ENCODE results near the gene TMOD1.
A peak's percentile ranks its signal among the peaks of the same experiment; 100 is the strongest.

Gene TMOD1

GRCh38 chr9:97628668-97629067 is 127.2 kb downstream of the TMOD1 start:
- H3K27ac ChIP-seq (ENCODE audit: insufficient read depth in 1 of 2, low read depth in 1 of 2, low read length in 2 of 2, poor library complexity in 1 of 2, severe bottlenecking in 2 of 2) = no peak overlapping the region
- 100% methylated on average over 3 of the region's 3 CpGs for WGBS (ENCODE audit: insufficient coverage)
- peaks cover 8 to 15% (median 11%) of the 10 kb centered on the region in 4 experiments for H3K4me1 ChIP-seq (ENCODE audit: control extremely low read depth in 1 of 4, control insufficient read depth in 4 of 4, insufficient read depth in 4 of 4, low read length in 3 of 4)
- H3K9me3 ChIP-seq (ENCODE audit: control extremely low read depth in 1 of 5, control insufficient read depth in 4 of 5, insufficient read depth in 2 of 5, low read depth in 1 of 5, low read length in 4 of 5) = no peaks in the 10 kb centered on the region
- no peak overlapping the region for H3K4me3 ChIP-seq (ENCODE audit: control insufficient read depth in 1 of 7, extremely low read depth in 1 of 7, insufficient read depth in 4 of 7, low read depth in 2 of 7, low read length in 6 of 7)
- ChIA-PET POLR2A (interaction anchor here (0.6 kb wide), 1 partner anchor 167 kb away, joined by 3 read pairs; no protein-coding TSS in a partner anchor), CTCF (interaction anchor here (0.9 to 2.6 kb wide), 3 partner anchors 11 to 160 kb away, joined by 3 to 18 read pairs (median 7); no protein-coding TSS in a partner anchor)
- no peaks in the 10 kb centered on the region for H3K27me3 ChIP-seq (replicated peaks in 2 of 5; ENCODE audit: control insufficient read depth in 4 of 5, insufficient read depth in 5 of 5, low read length in 4 of 5)
- no peak for DNase-seq
- H3K36me3 ChIP-seq (ENCODE audit: control insufficient read depth in 4 of 4, insufficient read depth in 4 of 4, low read length in 3 of 4) = peaks cover 8 to 25% (median 14%) of the 10 kb centered on the region in 4 experiments

GRCh38 chr9:97629156-97629555 is 127.7 kb downstream of the TMOD1 start:
- peaks cover 9 to 17% (median 12%) of the 10 kb centered on the region in 4 experiments for H3K4me1 ChIP-seq (ENCODE audit: control extremely low read depth in 1 of 4, control insufficient read depth in 4 of 4, insufficient read depth in 4 of 4, low read length in 3 of 4)
- peaks cover 8 to 20% (median 11%) of the 10 kb centered on the region in 4 experiments for H3K36me3 ChIP-seq (ENCODE audit: control insufficient read depth in 4 of 4, insufficient read depth in 4 of 4, low read length in 3 of 4)
- POLR2A ChIA-PET = no interaction called here
- H3K27me3 ChIP-seq (replicated peaks in 2 of 5; ENCODE audit: control insufficient read depth in 4 of 5, insufficient read depth in 5 of 5, low read length in 4 of 5) = no peaks in the 10 kb centered on the region
- H3K27ac ChIP-seq (ENCODE audit: insufficient read depth in 1 of 2, low read depth in 1 of 2, low read length in 2 of 2, poor library complexity in 1 of 2, severe bottlenecking in 2 of 2) = no peak overlapping the region
- CTCF ChIA-PET = interaction anchor here (0.7 to 2.6 kb wide), 6 partner anchors 11 to 264 kb away, joined by 3 to 18 read pairs (median 5); no protein-coding TSS in a partner anchor
- no peaks in the 10 kb centered on the region for H3K9me3 ChIP-seq (ENCODE audit: control extremely low read depth in 1 of 5, control insufficient read depth in 4 of 5, insufficient read depth in 2 of 5, low read depth in 1 of 5, low read length in 4 of 5)
- H3K4me3 ChIP-seq (ENCODE audit: control insufficient read depth in 1 of 7, extremely low read depth in 1 of 7, insufficient read depth in 4 of 7, low read depth in 2 of 7, low read length in 6 of 7) = no peak overlapping the region
- DNase-seq = no peak

GRCh38 chr9:97630591-97630990 is 129.1 kb downstream of the TMOD1 start:
- POLR2A ChIA-PET = no interaction called here
- no peaks in the 10 kb centered on the region for H3K9me3 ChIP-seq (ENCODE audit: control extremely low read depth in 1 of 5, control insufficient read depth in 4 of 5, insufficient read depth in 2 of 5, low read depth in 1 of 5, low read length in 4 of 5)
- CTCF ChIA-PET = interaction anchor here (0.9 to 1.7 kb wide), 4 partner anchors 12 to 773 kb away, joined by 3 to 10 read pairs (median 3); no protein-coding TSS in a partner anchor
- H3K27ac ChIP-seq (ENCODE audit: insufficient read depth in 1 of 2, low read depth in 1 of 2, low read length in 2 of 2, poor library complexity in 1 of 2, severe bottlenecking in 2 of 2) = no peak overlapping the region
- peaks cover 19 to 30% (median 25%) of the 10 kb centered on the region in 4 experiments for H3K4me1 ChIP-seq (ENCODE audit: control extremely low read depth in 1 of 4, control insufficient read depth in 4 of 4, insufficient read depth in 4 of 4, low read length in 3 of 4)
- peaks cover 4 to 7% (median 5%) of the 10 kb centered on the region in 4 experiments for H3K36me3 ChIP-seq (ENCODE audit: control insufficient read depth in 4 of 4, insufficient read depth in 4 of 4, low read length in 3 of 4)
- no peak for DNase-seq
- H3K27me3 ChIP-seq (replicated peaks in 2 of 5; ENCODE audit: control insufficient read depth in 4 of 5, insufficient read depth in 5 of 5, low read length in 4 of 5) = no peaks in the 10 kb centered on the region
- no peak overlapping the region for H3K4me3 ChIP-seq (ENCODE audit: control insufficient read depth in 1 of 7, extremely low read depth in 1 of 7, insufficient read depth in 4 of 7, low read depth in 2 of 7, low read length in 6 of 7)

GRCh38 chr9:97632248-97632984 is 130.9 kb downstream of the TMOD1 start:
- peak in 1 of 3 donors; percentile 82 for DNase-seq
- CTCF ChIA-PET = interaction anchor here (0.7 to 1.6 kb wide), 7 partner anchors 11 to 188 kb away, joined by 3 to 6 read pairs (median 3); no protein-coding TSS in a partner anchor

GRCh38 chr9:97632985-97633858 is 131.8 kb downstream of the TMOD1 start, which contains the start of the genes NCBP1 and TSTD2:
Gene NCBP1 (plus strand): TSS chr9:97633821. CDS start chr9:97633882, 61 bp downstream.
Gene TSTD2 (minus strand): TSS chr9:97633368. CDS start chr9:97627562, 5,806 bp downstream.
- Histone ChIP-seq H3K9me3 (ENCODE audit: control extremely low read depth in 1 of 5, control insufficient read depth in 4 of 5, insufficient read depth in 2 of 5, low read depth in 1 of 5, low read length in 4 of 5) (no peaks in the 10 kb centered on the region), H3K4me3 (ENCODE audit: control insufficient read depth in 1 of 7, extremely low read depth in 1 of 7, insufficient read depth in 4 of 7, low read depth in 2 of 7, low read length in 6 of 7) (peak within 1 kb of the TSS; percentile 90 to 98 (median 95)), H3K4me1 (ENCODE audit: control extremely low read depth in 1 of 4, control insufficient read depth in 4 of 4, insufficient read depth in 4 of 4, low read length in 3 of 4) (peaks cover 19 to 44% (median 36%) of the 10 kb centered on the region in 4 experiments), H3K36me3 (ENCODE audit: control insufficient read depth in 4 of 4, insufficient read depth in 4 of 4, low read length in 3 of 4) (peaks cover 0 to 6% (median 1%) of the 10 kb centered on the region in 4 experiments), H3K27me3 (replicated peaks in 2 of 5; ENCODE audit: control insufficient read depth in 4 of 5, insufficient read depth in 5 of 5, low read length in 4 of 5) (no peaks in the 10 kb centered on the region), H3K27ac (ENCODE audit: insufficient read depth in 1 of 2, low read depth in 1 of 2, low read length in 2 of 2, poor library complexity in 1 of 2, severe bottlenecking in 2 of 2) (peak within 1 kb of the TSS; percentile 99)
- peak; percentile 99 for DNase-seq
- CTCF ChIA-PET = interaction anchor here (0.8 to 1.6 kb wide), 5 partner anchors 12 to 159 kb away, joined by 3 to 6 read pairs (median 3); no protein-coding TSS in a partner anchor
- POLR2A ChIA-PET = interaction anchor here (0.8 to 1.0 kb wide), 3 partner anchors 17 to 350 kb away, joined by 3 to 4 read pairs (median 3); partner anchors contain the start of genes ANP32B and HEMGN
- WGBS (ENCODE audit: insufficient coverage) = 0% methylated on average over 82 of the region's 83 CpGs

More at GRCh38 chr9:97632248-97632984, 130.9 kb downstream of the TMOD1 start:
- Histone ChIP-seq H3K27ac (ENCODE audit: insufficient read depth in 1 of 2, low read depth in 1 of 2, low read length in 2 of 2, poor library complexity in 1 of 2, severe bottlenecking in 2 of 2) (peak overlapping the region; percentile 99), H3K4me3 (ENCODE audit: control insufficient read depth in 1 of 7, extremely low read depth in 1 of 7, insufficient read depth in 4 of 7, low read depth in 2 of 7, low read length in 6 of 7) (peak overlapping the region; percentile 57 to 96 (median 95)), H3K9me3 (ENCODE audit: control extremely low read depth in 1 of 5, control insufficient read depth in 4 of 5, insufficient read depth in 2 of 5, low read depth in 1 of 5, low read length in 4 of 5) (no peaks in the 10 kb centered on the region), H3K4me1 (ENCODE audit: control extremely low read depth in 1 of 4, control insufficient read depth in 4 of 4, insufficient read depth in 4 of 4, low read length in 3 of 4) (peaks cover 19 to 42% (median 36%) of the 10 kb centered on the region in 4 experiments), H3K27me3 (replicated peaks in 2 of 5; ENCODE audit: control insufficient read depth in 4 of 5, insufficient read depth in 5 of 5, low read length in 4 of 5) (no peaks in the 10 kb centered on the region), H3K36me3 (ENCODE audit: control insufficient read depth in 4 of 4, insufficient read depth in 4 of 4, low read length in 3 of 4) (peaks cover 0 to 4% (median 1%) of the 10 kb centered on the region in 4 experiments)
- POLR2A ChIA-PET = interaction anchor here (0.6 to 0.9 kb wide), 2 partner anchors 14 to 218 kb away, joined by 3 read pairs; no protein-coding TSS in a partner anchor
- WGBS (ENCODE audit: insufficient coverage) = 3% methylated on average over 27 of the region's 27 CpGs

- WGBS (ENCODE audit: insufficient coverage) = 0% methylated on average over 33 of the region's 43 CpGs
- peak in 2 of 3 donors; percentile 11 to 31 for DNase-seq
- Histone ChIP-seq H3K27me3 (replicated peaks in 2 of 5; ENCODE audit: control insufficient read depth in 4 of 5, insufficient read depth in 5 of 5, low read length in 4 of 5) (no peaks in the 10 kb centered on the region), H3K27ac (ENCODE audit: insufficient read depth in 1 of 2, low read depth in 1 of 2, low read length in 2 of 2, poor library complexity in 1 of 2, severe bottlenecking in 2 of 2) (peak overlapping the region; percentile 99), H3K36me3 (ENCODE audit: control insufficient read depth in 4 of 4, insufficient read depth in 4 of 4, low read length in 3 of 4) (peaks cover 0 to 6% (median 1%) of the 10 kb centered on the region in 4 experiments), H3K4me1 (ENCODE audit: control extremely low read depth in 1 of 4, control insufficient read depth in 4 of 4, insufficient read depth in 4 of 4, low read length in 3 of 4) (peaks cover 19 to 42% (median 36%) of the 10 kb centered on the region in 4 experiments), H3K4me3 (ENCODE audit: control insufficient read depth in 1 of 7, extremely low read depth in 1 of 7, insufficient read depth in 4 of 7, low read depth in 2 of 7, low read length in 6 of 7) (peak overlapping the region; percentile 90 to 98 (median 95)), H3K9me3 (ENCODE audit: control extremely low read depth in 1 of 5, control insufficient read depth in 4 of 5, insufficient read depth in 2 of 5, low read depth in 1 of 5, low read length in 4 of 5) (no peaks in the 10 kb centered on the region)
- POLR2A ChIA-PET = interaction anchor here (0.9 to 1.0 kb wide), 2 partner anchors 18 to 304 kb away, joined by 3 to 4 read pairs; partner anchors contain the start of gene HEMGN
- CTCF ChIA-PET = interaction anchor here (0.8 to 1.3 kb wide), 2 partner anchors 65 to 70 kb away, joined by 3 read pairs; no protein-coding TSS in a partner anchor
Observed at GRCh38 chr9:97633859-97634490, 132.5 kb downstream of the TMOD1 start.

Measured in common myeloid progenitor, CD34-positive (primary cell).